ENCODE measurements around the gene VWA5B1.
"Not testable (repeated sequence)": the region's sequence is repeated elsewhere in the genome, so short reads cannot be mapped to it uniquely, and the experiment has no call there.

VWA5B1 gene, protein sequence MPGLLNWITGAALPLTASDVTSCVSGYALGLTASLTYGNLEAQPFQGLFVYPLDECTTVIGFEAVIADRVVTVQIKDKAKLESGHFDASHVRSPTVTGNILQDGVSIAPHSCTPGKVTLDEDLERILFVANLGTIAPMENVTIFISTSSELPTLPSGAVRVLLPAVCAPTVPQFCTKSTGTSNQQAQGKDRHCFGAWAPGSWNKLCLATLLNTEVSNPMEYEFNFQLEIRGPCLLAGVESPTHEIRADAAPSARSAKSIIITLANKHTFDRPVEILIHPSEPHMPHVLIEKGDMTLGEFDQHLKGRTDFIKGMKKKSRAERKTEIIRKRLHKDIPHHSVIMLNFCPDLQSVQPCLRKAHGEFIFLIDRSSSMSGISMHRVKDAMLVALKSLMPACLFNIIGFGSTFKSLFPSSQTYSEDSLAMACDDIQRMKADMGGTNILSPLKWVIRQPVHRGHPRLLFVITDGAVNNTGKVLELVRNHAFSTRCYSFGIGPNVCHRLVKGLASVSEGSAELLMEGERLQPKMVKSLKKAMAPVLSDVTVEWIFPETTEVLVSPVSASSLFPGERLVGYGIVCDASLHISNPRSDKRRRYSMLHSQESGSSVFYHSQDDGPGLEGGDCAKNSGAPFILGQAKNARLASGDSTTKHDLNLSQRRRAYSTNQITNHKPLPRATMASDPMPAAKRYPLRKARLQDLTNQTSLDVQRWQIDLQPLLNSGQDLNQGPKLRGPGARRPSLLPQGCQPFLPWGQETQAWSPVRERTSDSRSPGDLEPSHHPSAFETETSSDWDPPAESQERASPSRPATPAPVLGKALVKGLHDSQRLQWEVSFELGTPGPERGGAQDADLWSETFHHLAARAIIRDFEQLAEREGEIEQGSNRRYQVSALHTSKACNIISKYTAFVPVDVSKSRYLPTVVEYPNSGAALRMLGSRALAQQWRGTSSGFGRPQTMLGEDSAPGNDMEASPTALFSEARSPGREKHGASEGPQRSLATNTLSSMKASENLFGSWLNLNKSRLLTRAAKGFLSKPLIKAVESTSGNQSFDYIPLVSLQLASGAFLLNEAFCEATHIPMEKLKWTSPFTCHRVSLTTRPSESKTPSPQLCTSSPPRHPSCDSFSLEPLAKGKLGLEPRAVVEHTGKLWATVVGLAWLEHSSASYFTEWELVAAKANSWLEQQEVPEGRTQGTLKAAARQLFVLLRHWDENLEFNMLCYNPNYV

DNA sequence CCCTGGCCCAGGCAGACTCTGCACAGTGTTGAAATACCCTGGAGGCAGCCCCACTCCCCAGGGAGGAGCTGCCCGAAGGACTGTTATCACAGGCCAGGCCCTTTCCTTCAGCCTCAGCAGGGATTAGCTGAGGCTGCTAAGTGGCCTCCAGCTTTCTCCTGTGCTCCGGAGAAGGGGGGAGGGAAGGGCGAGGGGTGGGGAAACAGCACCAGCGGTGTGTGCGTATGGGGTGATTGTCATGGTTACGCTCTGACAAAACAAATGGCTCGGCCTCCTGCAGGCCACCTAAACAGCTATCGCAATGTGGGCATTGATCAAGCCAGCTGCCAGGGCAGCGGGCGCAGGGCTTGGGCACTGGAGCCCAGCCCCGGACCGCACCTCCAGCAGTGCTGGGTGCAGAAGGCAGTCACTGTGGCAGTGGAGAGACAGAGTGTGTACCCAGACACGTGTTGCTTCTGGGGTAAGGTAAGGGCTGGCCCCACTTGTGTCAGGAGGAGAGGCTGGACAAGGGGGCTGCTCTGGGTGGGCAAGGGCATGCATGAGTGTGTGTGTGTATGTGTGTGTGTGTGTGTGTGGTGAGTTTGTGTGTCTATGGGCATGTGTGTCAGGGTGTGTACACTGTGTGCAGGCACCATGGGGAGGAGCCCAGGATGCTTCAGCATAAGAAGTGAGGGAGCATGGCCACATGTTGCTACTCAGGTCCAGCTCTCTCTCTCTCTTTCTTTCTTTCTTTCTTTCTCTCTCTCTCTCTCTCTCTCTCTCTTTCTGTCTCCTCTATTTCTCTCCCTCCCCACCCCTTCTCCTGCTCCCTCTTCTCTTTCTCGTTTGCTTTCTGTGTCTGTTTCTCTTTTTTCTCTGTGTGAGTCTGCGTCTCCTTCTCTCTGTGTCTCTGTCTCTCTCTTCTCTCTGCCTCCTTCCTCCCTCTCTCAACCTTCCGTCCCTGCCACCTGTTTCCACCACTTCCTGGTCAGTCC is at the start of gene VWA5B1:
VWA5B1 (plus strand) TSS at position 252 of the 974 bp plus-strand sequence. CDS start 19,727 bp downstream, outside the sequence.
- H3K4me3 ChIP-seq (ENCODE audit: low read depth, low read length): no peak within 1 kb of the TSS
- no peak for DNase-seq (ENCODE audit: low read depth)

DNA sequence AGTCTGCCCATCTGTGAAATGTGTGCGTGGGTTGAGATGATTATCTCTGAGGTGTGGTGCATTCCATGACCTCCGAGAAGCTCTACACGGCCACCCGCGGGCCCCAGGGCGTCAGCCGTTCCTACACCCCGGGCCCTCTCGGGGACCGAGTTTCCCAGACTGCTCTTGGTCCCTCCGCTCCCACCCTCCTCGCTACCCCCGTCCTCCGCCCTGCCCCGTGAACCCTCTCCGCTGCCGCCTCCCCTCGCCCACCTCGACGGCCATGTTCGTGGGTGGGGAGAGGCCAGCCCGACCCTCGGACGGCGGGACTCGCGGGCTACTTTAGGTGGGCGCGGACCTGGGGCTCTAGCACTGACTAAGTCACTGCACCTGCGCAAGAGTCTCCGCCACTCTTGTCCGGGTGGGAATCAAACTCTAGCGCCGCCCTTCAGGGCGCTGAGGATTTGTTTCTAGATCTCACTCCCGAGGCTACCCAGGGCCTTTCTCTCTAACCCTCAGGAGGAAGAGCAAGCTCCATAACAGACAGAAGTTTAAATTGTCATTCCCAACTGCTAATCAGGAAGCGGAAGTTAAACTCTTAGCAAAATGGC is 47.7 kb upstream of the VWA5B1 start:
- no peak for DNase-seq (ENCODE audit: low read depth)

DNA sequence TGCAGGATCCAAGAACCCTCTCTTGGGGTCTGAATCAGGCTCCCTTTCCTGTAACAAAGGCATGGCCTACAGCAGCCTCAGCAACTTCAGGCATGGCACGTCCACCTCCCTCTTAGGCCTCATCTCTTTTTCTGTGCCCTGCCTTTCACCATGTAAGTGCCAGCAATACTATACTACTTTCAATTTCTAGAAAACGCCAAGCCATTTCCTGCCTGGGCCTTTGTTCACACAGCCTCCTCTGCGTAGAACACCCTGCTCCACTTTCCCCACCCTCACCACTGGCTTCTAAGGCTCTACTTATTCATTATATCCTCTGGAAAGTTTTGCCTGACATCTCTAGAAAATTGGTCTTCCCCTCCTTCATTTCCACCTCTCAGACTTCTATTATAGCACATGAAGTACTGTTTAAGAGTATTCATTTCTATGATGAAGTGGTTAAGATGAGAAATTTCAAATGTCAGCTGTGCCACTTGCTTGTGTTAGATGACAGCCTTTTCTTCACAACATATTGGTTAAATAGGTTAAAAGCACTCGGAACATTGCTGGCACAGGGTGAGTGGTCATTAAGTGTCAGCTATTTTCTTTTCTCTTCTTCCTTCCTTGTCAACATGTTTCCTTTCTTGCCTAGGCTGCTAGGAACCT is 41.6 kb upstream of the VWA5B1 start:
- H3K4me3 ChIP-seq (ENCODE audit: low read depth, low read length): no peak overlapping the region
- no peak for DNase-seq (ENCODE audit: low read depth)

More for the DNA sequence above, 47.7 kb upstream of the VWA5B1 start:
- H3K4me3 ChIP-seq (ENCODE audit: low read depth, low read length): no peak overlapping the region

DNA sequence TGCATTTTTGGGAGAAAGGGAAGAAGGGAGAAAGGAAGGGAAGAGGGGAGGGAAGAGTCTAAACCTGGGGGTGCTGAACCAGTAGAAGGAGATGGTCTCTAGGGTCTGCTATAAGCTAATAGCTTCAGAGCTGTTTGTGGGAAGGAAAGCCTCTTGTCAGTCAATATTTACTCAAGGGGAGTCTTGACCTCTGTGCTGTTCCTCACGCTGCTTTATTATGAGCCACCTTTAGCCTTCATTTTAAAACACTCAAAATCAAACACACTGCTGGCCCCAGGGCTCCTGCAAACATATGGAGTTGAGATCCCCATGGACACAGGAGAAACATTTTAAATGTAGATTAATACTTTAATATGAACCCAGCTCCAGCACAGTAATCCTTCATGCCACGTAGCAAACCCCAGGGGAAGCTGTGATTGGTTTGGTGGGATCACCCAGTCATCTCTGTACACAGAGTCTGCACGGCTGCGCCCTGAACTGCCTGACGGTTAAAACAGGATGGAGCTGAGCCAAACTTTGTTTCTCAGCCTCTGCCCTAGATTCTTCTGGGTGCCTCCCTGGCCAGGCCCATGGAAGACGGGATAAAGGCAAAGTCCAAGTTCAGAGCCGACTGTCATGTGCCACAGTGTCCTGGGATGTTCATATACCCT is 40.2 kb upstream of the VWA5B1 start:
- DNase-seq (ENCODE audit: low read depth): no peak
- H3K4me3 ChIP-seq (ENCODE audit: low read depth, low read length): no peak overlapping the region

DNA sequence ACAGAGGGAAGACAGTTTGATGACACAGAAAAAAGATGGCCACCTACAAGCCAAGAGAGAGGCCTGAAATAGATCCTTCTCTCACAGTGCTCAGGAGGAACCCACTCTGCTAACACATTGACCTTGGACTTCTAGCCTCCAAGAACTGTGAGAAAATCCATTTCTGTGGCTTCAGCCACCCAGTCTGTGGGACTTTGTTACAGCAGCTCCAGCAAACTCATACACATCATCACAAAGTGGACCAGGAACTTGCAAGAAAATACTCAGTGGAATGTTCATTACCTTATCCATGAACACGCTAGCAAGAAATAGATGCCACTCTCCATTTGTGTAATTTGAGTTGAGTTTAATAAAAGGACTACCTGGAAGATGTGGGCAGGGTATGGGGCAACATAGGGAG is 38.1 kb upstream of the VWA5B1 start:
- no peak overlapping the region for H3K4me3 ChIP-seq (ENCODE audit: low read depth, low read length)
- no peak for DNase-seq (ENCODE audit: low read depth)

DNA sequence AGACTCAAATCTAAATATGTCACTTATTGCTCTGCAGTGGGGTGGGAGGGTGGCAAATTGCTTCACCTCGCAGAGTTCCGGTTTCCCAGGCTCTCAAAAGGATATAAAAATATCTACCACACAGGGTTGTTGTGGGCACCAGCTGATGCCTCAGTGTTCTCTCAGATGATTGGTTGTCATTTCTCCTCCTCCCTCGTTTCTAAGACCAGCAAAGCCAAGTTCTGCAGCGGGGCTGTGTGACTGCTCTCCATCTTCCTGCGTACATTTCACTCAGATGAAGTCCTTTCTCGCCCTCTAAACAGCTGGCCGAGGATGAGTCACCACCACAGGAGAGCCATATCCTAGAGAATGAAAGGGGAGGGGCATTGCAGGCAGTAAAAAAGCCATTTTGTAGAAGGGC is 35.0 kb upstream of the VWA5B1 start:
- peak; percentile 12 for DNase-seq (ENCODE audit: low read depth)
- H3K4me3 ChIP-seq (ENCODE audit: low read depth, low read length): no peak overlapping the region

DNA sequence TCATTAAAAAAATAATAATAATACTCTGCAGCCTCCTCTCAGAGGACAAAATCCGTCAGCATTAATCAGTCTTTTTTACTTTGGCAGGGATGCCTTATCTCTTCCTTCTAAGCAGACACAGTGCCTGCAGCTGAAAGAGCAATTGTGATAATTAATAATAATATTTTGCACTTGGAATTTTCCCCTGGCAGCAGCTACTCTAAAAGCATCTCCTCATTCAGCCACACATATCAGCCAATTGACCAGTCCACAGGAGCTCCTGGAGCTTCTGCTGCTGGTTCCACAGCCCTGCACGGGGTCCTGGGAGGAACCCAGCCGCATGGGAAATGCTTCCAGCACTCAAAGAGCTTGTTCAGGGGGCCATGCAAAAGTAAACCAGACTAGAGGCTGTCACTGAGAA is 31.0 kb upstream of the VWA5B1 start:
- no peak overlapping the region for H3K4me3 ChIP-seq (ENCODE audit: low read depth, low read length)
- no peak for DNase-seq (ENCODE audit: low read depth)

DNA sequence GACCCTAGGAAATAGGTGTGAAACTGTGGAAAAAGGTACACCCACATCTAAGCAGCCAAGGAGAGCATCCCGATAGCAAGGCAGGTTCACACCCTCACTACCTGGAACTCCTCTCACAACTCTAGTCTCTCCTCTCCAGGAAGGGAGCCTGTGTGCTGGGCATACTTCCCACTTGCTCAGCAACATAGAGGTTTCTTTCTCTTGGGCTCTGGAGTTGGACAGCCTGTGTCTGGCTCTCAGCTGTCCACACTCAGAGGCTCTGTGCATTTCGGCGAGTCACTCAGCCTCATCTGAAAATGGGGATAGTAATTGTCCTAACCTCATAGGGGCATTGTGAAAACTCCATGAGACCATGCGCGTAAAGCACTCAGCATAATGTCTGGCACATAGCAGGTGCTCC is 29.6 kb upstream of the VWA5B1 start:
- DNase-seq (ENCODE audit: low read depth): no peak
- H3K4me3 ChIP-seq (ENCODE audit: low read depth, low read length): no peak overlapping the region

DNA sequence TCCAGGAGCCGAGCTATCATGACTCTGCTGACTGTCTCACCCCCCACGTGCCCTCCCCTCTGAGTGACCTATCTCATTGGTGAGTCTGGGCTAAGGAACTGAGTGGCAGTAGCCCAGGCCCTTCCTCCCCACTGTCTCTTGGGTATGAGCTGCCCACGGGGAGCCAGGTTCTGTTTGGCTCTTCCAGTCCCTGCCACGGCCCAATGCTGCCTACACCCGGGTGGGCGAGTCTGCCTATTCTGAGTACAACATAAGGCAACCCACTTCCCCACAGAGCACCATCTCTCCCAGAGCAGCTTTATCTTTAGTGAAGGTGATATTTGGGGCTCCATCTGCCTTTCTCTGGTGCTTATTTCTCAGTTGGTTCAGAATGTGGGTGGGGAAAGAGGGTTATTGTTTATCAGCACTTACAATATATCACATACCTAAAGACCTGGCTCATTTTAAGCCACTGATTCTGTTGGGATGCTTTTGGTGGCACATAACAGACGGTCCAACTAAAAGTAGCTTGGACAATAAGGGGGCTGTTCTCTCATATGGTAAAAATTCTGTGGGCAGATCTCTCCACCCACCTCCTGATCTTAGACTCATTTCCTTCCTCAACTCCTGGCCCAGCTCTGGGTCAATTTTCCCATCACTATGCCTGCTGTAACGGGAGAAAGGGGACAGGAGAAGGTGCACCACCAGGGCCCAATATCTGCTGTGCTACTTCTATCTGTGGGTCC is 27.7 kb upstream of the VWA5B1 start:
- no peak overlapping the region for H3K4me3 ChIP-seq (ENCODE audit: low read depth, low read length)
- no peak for DNase-seq (ENCODE audit: low read depth)

DNA sequence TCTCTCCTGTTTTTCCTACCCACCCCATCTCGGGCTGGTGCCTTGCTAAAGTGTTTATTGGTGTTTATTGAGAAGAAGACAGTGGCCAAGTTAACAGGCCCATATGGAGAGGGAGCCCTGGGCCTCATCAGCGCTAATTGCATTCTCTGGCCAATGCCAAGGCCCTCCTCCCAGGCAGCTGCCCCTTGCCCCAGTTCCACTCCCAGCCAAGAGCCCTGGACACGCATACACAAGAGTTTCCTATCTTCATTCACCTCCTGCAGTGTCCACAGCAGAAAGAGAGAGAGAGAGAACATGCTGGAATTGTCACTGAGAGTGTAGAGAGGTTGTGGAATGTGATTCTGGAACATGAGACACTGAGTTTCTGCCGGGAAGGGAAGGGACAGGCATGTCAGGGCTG is 25.4 kb upstream of the VWA5B1 start:
- no peak overlapping the region for H3K4me3 ChIP-seq (ENCODE audit: low read depth, low read length)
- no peak for DNase-seq (ENCODE audit: low read depth)

DNA sequence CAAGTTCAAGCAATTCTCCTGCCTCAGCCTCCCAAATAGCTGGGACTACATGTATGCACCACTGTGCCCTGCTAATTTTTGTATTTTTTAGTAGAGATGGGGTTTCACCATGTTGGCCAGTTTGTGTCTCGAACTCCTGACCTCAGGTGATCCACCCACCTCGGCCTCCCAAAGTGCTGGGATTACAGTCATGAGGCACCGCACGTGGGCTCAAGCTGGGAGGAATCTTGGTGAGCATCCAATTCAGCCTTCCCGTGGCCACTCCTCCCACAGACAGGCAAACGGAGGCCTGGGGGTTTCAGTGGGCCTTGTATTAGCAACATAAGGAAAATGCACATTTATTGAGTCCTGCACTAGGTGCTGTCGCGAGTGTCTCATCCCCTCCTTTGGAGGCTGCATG is 24.5 kb upstream of the VWA5B1 start:
- DNase-seq (ENCODE audit: low read depth): no peak
- no peak overlapping the region for H3K4me3 ChIP-seq (ENCODE audit: low read depth, low read length)

DNA sequence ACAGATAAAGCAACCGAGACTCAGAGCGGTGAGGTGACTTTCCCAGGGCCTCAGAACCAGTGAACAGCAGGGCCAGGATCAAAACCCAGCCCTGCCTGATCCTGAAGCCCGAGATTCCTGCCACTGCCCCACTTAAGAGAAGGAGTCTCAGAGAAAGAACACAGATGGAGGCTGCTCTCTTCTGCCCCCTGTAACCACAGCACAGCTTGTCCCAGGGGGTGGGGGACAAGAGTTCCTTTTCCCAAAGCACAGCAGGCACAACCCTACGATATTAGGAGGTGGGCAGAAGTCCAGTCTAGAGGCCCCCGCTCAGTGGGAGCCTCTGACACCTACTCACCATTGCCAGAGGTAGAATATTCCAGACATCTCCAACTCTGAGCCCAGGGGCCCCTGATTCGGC is 24.0 kb upstream of the VWA5B1 start:
- DNase-seq (ENCODE audit: low read depth): no peak
- H3K4me3 ChIP-seq (ENCODE audit: low read depth, low read length): no peak overlapping the region

DNA sequence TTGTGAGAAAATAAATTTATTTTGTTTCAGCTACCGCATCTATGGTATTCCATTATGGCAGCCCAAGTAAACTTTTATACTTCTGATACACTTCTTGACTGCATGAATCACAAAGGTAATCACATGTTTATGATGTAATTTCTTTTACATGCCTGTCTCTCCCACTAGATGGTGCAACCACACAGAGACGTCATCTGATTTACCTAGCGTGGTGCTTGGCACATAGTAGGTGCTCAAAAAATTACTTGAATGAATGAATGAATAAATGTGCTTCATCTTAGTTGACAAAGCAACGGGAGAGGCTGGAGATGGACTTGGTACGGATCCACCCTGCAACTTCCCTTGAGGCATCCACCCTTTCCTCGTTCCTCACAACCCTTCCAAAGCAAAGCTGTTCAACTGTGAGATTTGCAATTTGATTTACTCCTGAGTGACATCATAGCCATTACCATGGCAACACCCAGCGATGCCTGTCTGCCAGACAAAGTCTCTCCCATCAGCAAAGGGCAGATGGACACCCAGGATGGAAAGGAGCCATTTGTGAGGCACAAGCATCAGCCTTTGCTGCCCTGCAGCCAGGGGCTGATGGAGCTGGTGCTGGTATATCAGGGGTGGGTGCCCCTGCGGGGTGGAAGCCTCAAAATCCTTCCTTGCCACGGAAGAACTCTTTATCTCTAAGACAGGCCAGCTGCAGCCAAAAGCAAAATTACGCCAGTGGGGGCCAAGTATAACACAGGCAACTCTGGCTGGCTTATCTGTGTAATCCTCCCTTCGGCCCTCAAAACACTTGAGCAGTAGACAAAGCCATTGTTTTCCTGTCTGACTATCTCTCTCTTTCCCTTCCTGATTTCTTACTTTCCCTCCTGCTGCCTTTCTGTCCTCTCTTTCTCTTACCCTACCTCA is 18.9 kb upstream of the VWA5B1 start:
- no peak for DNase-seq (ENCODE audit: low read depth)
- no peak overlapping the region for H3K4me3 ChIP-seq (ENCODE audit: low read depth, low read length)

DNA sequence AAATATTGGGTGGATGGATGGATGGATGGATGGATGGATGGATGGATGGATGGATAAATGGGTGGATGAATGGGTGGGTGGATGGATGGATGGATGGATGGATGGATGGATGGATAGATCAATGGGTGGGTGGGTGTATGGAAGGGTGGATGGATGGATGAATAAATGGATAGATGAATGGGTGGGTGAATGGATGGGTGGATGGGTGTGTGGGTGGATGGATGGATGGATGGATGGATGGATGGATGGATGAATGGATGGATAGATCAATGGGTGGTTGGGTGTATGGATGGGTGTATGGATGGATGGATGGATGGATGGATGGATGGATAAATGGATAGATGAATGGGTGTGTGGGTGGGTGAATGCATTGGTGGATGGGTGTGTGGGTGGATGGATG is 17.0 kb upstream of the VWA5B1 start:
- H3K4me3 ChIP-seq (ENCODE audit: low read depth, low read length); DNase-seq (ENCODE audit: low read depth): not testable (repeated sequence)

DNA sequence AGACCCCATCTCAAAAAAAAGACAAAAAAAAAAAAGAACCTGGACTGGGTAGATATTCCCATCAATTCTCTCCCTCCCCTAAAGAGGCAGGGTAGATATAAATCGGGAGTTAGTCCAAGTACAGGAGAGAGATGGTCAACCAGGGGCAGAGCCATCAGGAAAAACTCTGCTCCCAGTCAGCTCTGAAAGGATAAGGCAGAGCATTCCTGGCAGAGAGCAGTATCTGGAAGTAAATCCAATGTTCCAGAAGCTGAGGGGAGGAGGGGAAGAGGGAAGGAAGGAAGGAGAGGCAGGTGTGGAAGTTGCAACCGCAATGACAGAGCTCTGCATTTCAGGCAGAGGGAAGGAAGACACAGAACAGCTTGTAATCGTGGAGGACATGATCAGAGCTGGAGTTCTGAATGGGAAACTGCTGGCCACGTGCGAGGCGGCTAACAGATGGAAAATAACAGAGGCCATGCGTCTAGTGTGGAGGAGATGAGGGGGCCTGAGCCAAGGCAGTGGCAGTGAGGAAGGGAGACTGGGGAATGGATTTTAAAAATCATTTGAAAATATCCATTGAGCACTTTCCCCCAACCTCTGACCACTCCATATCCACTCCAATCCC is 15.3 kb upstream of the VWA5B1 start:
- no peak for DNase-seq (ENCODE audit: low read depth)
- no peak overlapping the region for H3K4me3 ChIP-seq (ENCODE audit: low read depth, low read length)
